Measurements from ENCODE around the gene CHCHD6.

Gene CHCHD6

GRCh38 chr3:126807795-126808194, 103.8 kb downstream of the CHCHD6 start:
- TF ChIP-seq CTCF (IDR thresholded peaks at IDR 0.05; ENCODE audit: low read length, missing control alignments): no peak

GRCh38 chr3:126811530-126811929, 107.5 kb downstream of the CHCHD6 start:
- peak; percentile 27 for DNase-seq (ENCODE audit: low read depth)
- no peak for TF ChIP-seq CTCF (IDR thresholded peaks at IDR 0.05; ENCODE audit: low read length, missing control alignments)
- no peak overlapping the region for H3K4me3 ChIP-seq (replicated peaks; ENCODE audit: low read depth, low read length)

More at GRCh38 chr3:126807795-126808194, 103.8 kb downstream of the CHCHD6 start:
- DNase-seq (ENCODE audit: low read depth): no peak
- no peak overlapping the region for H3K4me3 ChIP-seq (replicated peaks; ENCODE audit: low read depth, low read length)

GRCh38 chr3:126816298-126816697, 112.3 kb downstream of the CHCHD6 start:
- DNase-seq (ENCODE audit: low read depth): no peak
- no peak for TF ChIP-seq CTCF (IDR thresholded peaks at IDR 0.05; ENCODE audit: low read length, missing control alignments)
- no peak overlapping the region for H3K4me3 ChIP-seq (replicated peaks; ENCODE audit: low read depth, low read length)

GRCh38 chr3:126816986-126817777, 113.1 kb downstream of the CHCHD6 start:
- H3K4me3 ChIP-seq (replicated peaks; ENCODE audit: low read depth, low read length): no peak overlapping the region
- peak; percentile 35 for DNase-seq (ENCODE audit: low read depth)
- no peak for TF ChIP-seq CTCF (IDR thresholded peaks at IDR 0.05; ENCODE audit: low read length, missing control alignments)

- no peak for TF ChIP-seq CTCF (IDR thresholded peaks at IDR 0.05; ENCODE audit: low read length, missing control alignments)
- no peak overlapping the region for H3K4me3 ChIP-seq (replicated peaks; ENCODE audit: low read depth, low read length)
- no peak for DNase-seq (ENCODE audit: low read depth)
Measured at GRCh38 chr3:126817781-126818180, 113.7 kb downstream of the CHCHD6 start.

- H3K4me3 ChIP-seq (replicated peaks; ENCODE audit: low read depth, low read length): no peak overlapping the region
- TF ChIP-seq CTCF (IDR thresholded peaks at IDR 0.05; ENCODE audit: low read length, missing control alignments): no peak
- no peak for DNase-seq (ENCODE audit: low read depth)
Measured at GRCh38 chr3:126818400-126819095, 114.5 kb downstream of the CHCHD6 start.
